DOHH2 (cell line): Measurements from ENCODE around the gene COTL1.

ENCODE experiments used
- CTCF ChIP-seq: fragments of 200-600 bp; sonication (generic); IDR thresholded peaks from one replicate; pipeline ENCODE4 v1.5.1; 2014; ENCODE audit warnings: antibody characterized with exemption, mild to moderate bottlenecking, low read depth, low read length; ENCODE audit not compliant: poor library complexity, severe bottlenecking
- EZH2phosphoT487 ChIP-seq: fragments of 200-600 bp; sonication (generic); IDR thresholded peaks from 2 replicates; pipeline ENCODE4 v1.6.1; 2017; ENCODE audit warnings: borderline replicate concordance, mild to moderate bottlenecking, antibody characterized with exemption, low read length, moderate library complexity, mixed read lengths

GRCh38 chr16:84616515-84616914 lies 1.4 kb downstream of the COTL1 start:
- TF ChIP-seq CTCF (no peak), EZH2phosphoT487 (no peak)
